ENCODE measurements around the gene USP22. TPM values are rescaled to one million over a fixed set of nuclear protein-coding genes. Genes with fewer than 3 reads are reported as not detected.

USP22 gene
- total RNA-seq, 1 donor from 2014 or later: 235 TPM

DNA sequence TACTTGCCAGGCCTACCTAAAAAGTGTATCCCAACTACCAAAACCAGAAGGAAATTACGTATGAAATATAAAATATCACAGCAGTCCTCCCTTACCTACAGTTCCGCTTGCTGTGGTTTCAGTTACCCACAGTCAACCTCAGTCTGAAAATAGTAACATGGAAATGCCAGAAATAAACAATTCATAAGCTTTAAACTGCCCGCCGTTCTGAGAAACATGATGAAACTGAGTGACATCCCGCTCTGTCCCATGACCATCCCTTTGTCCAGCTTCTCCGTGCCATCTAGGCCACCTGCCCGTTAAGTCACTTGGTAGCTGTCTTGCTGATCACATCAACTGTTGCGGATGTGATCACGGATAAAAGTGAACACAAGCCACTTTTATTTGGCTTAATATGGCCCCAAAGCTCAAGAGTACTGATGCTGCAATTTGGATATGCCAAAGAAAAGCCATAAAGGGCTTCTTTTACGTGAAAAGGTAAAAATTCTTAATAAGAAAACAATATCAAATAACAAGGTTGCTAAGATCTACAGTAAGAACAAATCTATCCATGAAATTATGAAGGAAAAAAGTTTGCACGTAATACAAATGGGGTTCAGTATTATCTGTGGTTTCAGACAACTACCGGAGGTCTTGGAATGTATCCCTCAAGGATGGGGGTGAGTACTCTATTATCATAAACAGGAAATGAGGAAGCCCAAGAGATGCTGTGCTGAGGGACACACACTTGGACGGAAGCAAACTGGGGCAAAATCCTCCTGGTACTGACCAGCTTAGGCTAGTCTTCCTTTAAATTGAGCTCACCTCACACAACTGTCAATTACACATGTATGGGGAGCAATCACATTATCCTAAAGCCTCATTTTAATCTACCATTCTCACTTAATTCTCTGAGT lies 8.2 kb downstream of the USP22 start:
- H3K4me3 ChIP-seq (ENCODE audit: low read depth, low read length): no peak overlapping the region

DNA sequence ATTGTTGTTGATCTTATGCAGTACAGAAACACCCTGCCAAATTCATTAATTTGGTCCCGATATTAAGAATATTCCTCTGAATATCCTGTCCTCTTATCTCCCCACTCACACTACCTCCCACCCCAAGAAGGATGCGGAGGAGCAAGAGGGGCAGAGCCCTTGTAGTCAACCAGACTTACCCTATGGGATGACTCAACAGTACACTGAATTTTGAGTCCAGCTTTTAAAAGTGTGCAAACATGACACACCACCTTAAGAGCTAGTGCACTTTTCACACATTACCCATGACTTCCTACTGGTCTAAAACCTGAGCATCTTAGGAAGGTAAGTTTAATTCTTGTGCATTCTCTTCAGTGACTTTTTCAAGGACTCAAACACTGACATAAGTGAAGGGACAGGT lies 9.5 kb downstream of the USP22 start:
- TF ChIP-seq, protein P1, sequence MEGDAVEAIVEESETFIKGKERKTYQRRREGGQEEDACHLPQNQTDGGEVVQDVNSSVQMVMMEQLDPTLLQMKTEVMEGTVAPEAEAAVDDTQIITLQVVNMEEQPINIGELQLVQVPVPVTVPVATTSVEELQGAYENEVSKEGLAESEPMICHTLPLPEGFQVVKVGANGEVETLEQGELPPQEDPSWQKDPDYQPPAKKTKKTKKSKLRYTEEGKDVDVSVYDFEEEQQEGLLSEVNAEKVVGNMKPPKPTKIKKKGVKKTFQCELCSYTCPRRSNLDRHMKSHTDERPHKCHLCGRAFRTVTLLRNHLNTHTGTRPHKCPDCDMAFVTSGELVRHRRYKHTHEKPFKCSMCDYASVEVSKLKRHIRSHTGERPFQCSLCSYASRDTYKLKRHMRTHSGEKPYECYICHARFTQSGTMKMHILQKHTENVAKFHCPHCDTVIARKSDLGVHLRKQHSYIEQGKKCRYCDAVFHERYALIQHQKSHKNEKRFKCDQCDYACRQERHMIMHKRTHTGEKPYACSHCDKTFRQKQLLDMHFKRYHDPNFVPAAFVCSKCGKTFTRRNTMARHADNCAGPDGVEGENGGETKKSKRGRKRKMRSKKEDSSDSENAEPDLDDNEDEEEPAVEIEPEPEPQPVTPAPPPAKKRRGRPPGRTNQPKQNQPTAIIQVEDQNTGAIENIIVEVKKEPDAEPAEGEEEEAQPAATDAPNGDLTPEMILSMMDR (IDR thresholded peaks at IDR 0.05; ENCODE audit: insufficient read depth, low read length, poor library complexity, severe bottlenecking): no peak
- H3K4me3 ChIP-seq (ENCODE audit: low read depth, low read length): no peak overlapping the region
- DNase-seq (ENCODE audit: low read depth): no peak
- no peaks in the 10 kb centered on the region for H3K27me3 ChIP-seq (ENCODE audit: control insufficient read depth, insufficient read depth, low read length)
- peaks cover 2% of the 10 kb centered on the region for H3K36me3 ChIP-seq (ENCODE audit: control insufficient read depth, insufficient read depth, low read length)

More for the DNA sequence above, 8.2 kb downstream of the USP22 start:
- no peaks in the 10 kb centered on the region for H3K36me3 ChIP-seq (ENCODE audit: control insufficient read depth, insufficient read depth, low read length)
- TF ChIP-seq, protein P1 (IDR thresholded peaks at IDR 0.05; ENCODE audit: insufficient read depth, low read length, poor library complexity, severe bottlenecking): no peak
- H3K27me3 ChIP-seq (ENCODE audit: control insufficient read depth, insufficient read depth, low read length): no peaks in the 10 kb centered on the region
- no peak for DNase-seq (ENCODE audit: low read depth)

DNA sequence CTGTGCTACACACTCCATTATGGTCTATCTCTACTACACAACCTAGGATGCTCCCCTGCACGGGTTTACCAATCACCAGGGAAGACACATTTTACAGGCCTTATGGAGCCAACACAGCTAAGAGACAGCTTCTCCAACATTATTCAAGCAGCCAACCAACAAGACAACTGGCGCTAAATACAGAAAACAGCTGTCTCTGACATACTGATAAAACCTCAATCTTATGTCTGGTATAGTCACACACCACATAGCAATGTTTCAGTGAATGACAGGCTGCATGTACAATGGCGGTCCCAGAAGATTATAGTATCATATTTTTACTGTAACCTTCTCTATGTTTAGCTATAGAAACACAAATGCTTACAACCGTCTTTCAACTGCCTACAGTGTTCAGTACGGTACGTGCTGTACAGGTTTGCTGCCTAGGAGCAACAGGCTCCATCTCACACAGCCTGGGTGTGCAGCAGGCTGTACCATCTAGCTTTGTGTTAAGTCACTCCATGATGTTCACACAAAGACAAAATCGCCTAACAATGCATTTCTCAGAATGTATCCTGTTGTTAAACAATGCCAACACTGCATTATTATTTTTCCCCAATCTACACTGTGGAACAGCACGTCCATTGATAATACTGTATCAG lies 10.9 kb downstream of the USP22 start:
- TF ChIP-seq, protein P1 (IDR thresholded peaks at IDR 0.05; ENCODE audit: insufficient read depth, low read length, poor library complexity, severe bottlenecking): no peak
- DNase-seq (ENCODE audit: low read depth): no peak
- no peak overlapping the region for H3K4me3 ChIP-seq (ENCODE audit: low read depth, low read length)
- H3K27me3 ChIP-seq (ENCODE audit: control insufficient read depth, insufficient read depth, low read length): no peaks in the 10 kb centered on the region
- peaks cover 2% of the 10 kb centered on the region for H3K36me3 ChIP-seq (ENCODE audit: control insufficient read depth, insufficient read depth, low read length)

GRCh38 chr17:21030375-21030774 lies 12.4 kb downstream of the USP22 start:
- TF ChIP-seq, protein P1 (IDR thresholded peaks at IDR 0.05; ENCODE audit: insufficient read depth, low read length, poor library complexity, severe bottlenecking): no peak
- H3K4me3 ChIP-seq (ENCODE audit: low read depth, low read length): no peak overlapping the region
- DNase-seq (ENCODE audit: low read depth): no peak

GRCh38 chr17:21029515-21029914 lies 13.3 kb downstream of the USP22 start:
- Histone ChIP-seq H3K36me3 (ENCODE audit: control insufficient read depth, insufficient read depth, low read length) (peaks cover 2% of the 10 kb centered on the region), H3K4me3 (ENCODE audit: low read depth, low read length) (no peak overlapping the region), H3K27me3 (ENCODE audit: control insufficient read depth, insufficient read depth, low read length) (no peaks in the 10 kb centered on the region)
- TF ChIP-seq, protein P1 (IDR thresholded peaks at IDR 0.05; ENCODE audit: insufficient read depth, low read length, poor library complexity, severe bottlenecking): no peak
- DNase-seq (ENCODE audit: low read depth): no peak

More at GRCh38 chr17:21030375-21030774, 12.4 kb downstream of the USP22 start:
- Histone ChIP-seq H3K36me3 (ENCODE audit: control insufficient read depth, insufficient read depth, low read length) (peaks cover 2% of the 10 kb centered on the region), H3K27me3 (ENCODE audit: control insufficient read depth, insufficient read depth, low read length) (no peaks in the 10 kb centered on the region)

All from kidney epithelial cell (primary cell).